SK-N-SH (cell line): ENCODE results near the gene DDX50. TPM values are rescaled to one million over a fixed set of nuclear protein-coding genes. Genes with fewer than 3 reads are reported as not detected.

Experiments
- CTCF ChIA-PET: fragments of 300-600, 350-600 bp; formaldehyde crosslinking; extraction: SDS; loops from one replicate; lab custom pipeline; 2021; lab: Yijun Ruan, JAX
- POLR2A ChIA-PET: fragments of 350-600 bp; sonication (Branson Sonifier 250); formaldehyde crosslinking; extraction: SDS; loops from one replicate; lab custom pipeline; 2020; ENCODE audit warnings: antibody characterized with exemption, inconsistent platforms; lab: Yijun Ruan, JAX
- DNase-seq: peaks from one replicate; pipeline ENCODE4 v3.0.0; 2012
- H2AFZ ChIP-seq: fragments of 200-600 bp; sonication (generic); 2 replicates; pipeline ENCODE4 v1.8.1; 2016; ENCODE audit warnings: antibody characterized with exemption, mild to moderate bottlenecking, low read depth
- H3F3A ChIP-seq: fragments of 200-600 bp; sonication (generic); replicated peaks from 2 replicates; pipeline ENCODE3; 2016; ENCODE audit warnings: antibody characterized with exemption, mild to moderate bottlenecking; ENCODE audit not compliant: insufficient read depth
- H3K27ac ChIP-seq, 2 experiments: fragments of 200-500 bp in 1 of 2; fragments of 200-600 bp in 1 of 2; sonication (Bioruptor generic) in 1 of 2; sonication (generic), shearing (Covaris generic) in 1 of 2; 2 replicates each; pipeline versions ENCODE4 v1.5.1 to v1.6.1; 2014 to 2016; ENCODE audit warnings: low read depth in 2 of 2, inconsistent platforms in 1 of 2, low read length in 1 of 2, mild to moderate bottlenecking in 1 of 2, mixed read lengths in 1 of 2
- H3K27me3 ChIP-seq: fragments of 200-600 bp; sonication (generic), shearing (Covaris generic); 2 replicates; pipeline ENCODE4 v1.6.1; 2016; ENCODE audit warnings: mixed run types; ENCODE audit not compliant: insufficient read depth
- H3K36me3 ChIP-seq, 2 experiments: fragments of 200-500 bp in 1 of 2; fragments of 200-600 bp in 1 of 2; sonication (Bioruptor generic) in 1 of 2; sonication (generic) in 1 of 2; replicated peaks in 1 of 2; 2 replicates each; pipeline versions ENCODE3 to v1.5.1; 2014 to 2016; ENCODE audit warnings: low read length in 1 of 2, mild to moderate bottlenecking in 1 of 2; ENCODE audit not compliant: insufficient read depth in 2 of 2, control insufficient read depth in 1 of 2
- H3K4me1 ChIP-seq, 2 experiments: fragments of 200-500 bp in 1 of 2; fragments of 200-600 bp in 1 of 2; sonication (Bioruptor generic) in 1 of 2; sonication (generic), shearing (Covaris generic) in 1 of 2; 2 replicates each; pipeline versions ENCODE4 v1.5.1 to v1.6.1; 2014 to 2016; ENCODE audit warnings: low read depth in 1 of 2, low read length in 1 of 2, mixed run types in 1 of 2; ENCODE audit not compliant: insufficient read depth in 2 of 2, control insufficient read depth in 1 of 2
- H3K4me2 ChIP-seq: fragments of 200-600 bp; sonication (generic), shearing (Covaris generic); 2 replicates; pipeline ENCODE4 v1.6.1; 2017; ENCODE audit warnings: mixed run types
- H3K4me3 ChIP-seq, 2 experiments: fragments of 200-500 bp in 1 of 2; fragments of 200-600 bp in 1 of 2; sonication (Bioruptor generic) in 1 of 2; sonication (generic), shearing (Covaris generic) in 1 of 2; 2 replicates each; pipeline versions ENCODE4 v1.5.1 to v1.8.1; 2014 to 2016; ENCODE audit warnings: low read depth in 2 of 2, inconsistent platforms in 1 of 2, low read length in 1 of 2, mild to moderate bottlenecking in 1 of 2, mixed read lengths in 1 of 2, moderate library complexity in 1 of 2
- H3K79me2 ChIP-seq: fragments of 200-600 bp; sonication (generic); 2 replicates; pipeline ENCODE4 v1.8.1; 2017; ENCODE audit warnings: mild to moderate bottlenecking; ENCODE audit not compliant: insufficient read depth
- H3K9ac ChIP-seq: fragments of 200-600 bp; sonication (generic); 2 replicates; pipeline ENCODE4 v1.6.1; 2017; ENCODE audit warnings: mixed run types
- H3K9me2 ChIP-seq: fragments of 200-600 bp; sonication (generic); 2 replicates; pipeline ENCODE4 v1.6.1; 2017; ENCODE audit warnings: mixed run types
- H3K9me3 ChIP-seq: fragments of 200-600 bp; sonication (generic); 2 replicates; pipeline ENCODE4 v1.6.1; 2017; ENCODE audit warnings: mixed run types, mild to moderate bottlenecking, moderate library complexity
- H4K20me1 ChIP-seq: fragments of 200-600 bp; sonication (generic); 2 replicates; pipeline ENCODE4 v1.6.1; 2017; ENCODE audit warnings: mild to moderate bottlenecking, mixed run types; ENCODE audit not compliant: insufficient read depth
- EP300 ChIP-seq, 2 experiments: IDR thresholded peaks; 2 replicates each; pipeline versions ENCODE4 v1.4.0 to v1.6.1; 2012; ENCODE audit warnings: borderline replicate concordance in 1 of 2, low read depth in 1 of 2, low read length in 1 of 2
- GATA2 ChIP-seq: sonication (generic); formaldehyde crosslinking; IDR thresholded peaks from 2 replicates; pipeline ENCODE4 v1.5.0; 2020; ENCODE audit warnings: mild to moderate bottlenecking, missing genetic modification reagents
- PBX3 ChIP-seq: IDR thresholded peaks from 2 replicates; pipeline ENCODE4; 2012
- RFX5 ChIP-seq: IDR thresholded peaks from 2 replicates; pipeline ENCODE4 v1.6.1; 2012; ENCODE audit warnings: mild to moderate bottlenecking, improper control_type of control experiment, low read length
- RXRA ChIP-seq: IDR thresholded peaks from 2 replicates; pipeline ENCODE4 v1.4.0; 2012; ENCODE audit warnings: low read depth, mild to moderate bottlenecking, borderline replicate concordance
- SIN3A ChIP-seq: IDR thresholded peaks from 2 replicates; pipeline ENCODE4 v1.6.1; 2012; ENCODE audit warnings: low read depth, mild to moderate bottlenecking, low read length, moderate library complexity, borderline replicate concordance
- TCF12 ChIP-seq: IDR thresholded peaks from 2 replicates; pipeline ENCODE4 v1.4.0; 2012
- USF1 ChIP-seq: IDR thresholded peaks from 2 replicates; pipeline ENCODE4 v1.4.0; 2012; ENCODE audit warnings: low read depth, borderline replicate concordance
- USF2 ChIP-seq: fragments of 150-350 bp; IDR thresholded peaks from 2 replicates; pipeline ENCODE4 v1.6.1; 2017; ENCODE audit warnings: antibody characterized with exemption, low read length, low read depth, borderline replicate concordance
- YY1 ChIP-seq: IDR thresholded peaks from 2 replicates; pipeline ENCODE4 v1.4.0; 2012; ENCODE audit warnings: low read depth, mild to moderate bottlenecking
- WGBS: methylation state at CpG from one replicate; pipeline ENCODE4 v1.1.6; 2017; ENCODE audit warnings: low lambda C conversion rate; 5-methylcytosine and 5-hydroxymethylcytosine counted together
- polyA plus RNA-seq, 3 experiments: library from polyadenylated mRNA; depleted of rRNA; stranded (reverse); fragments of >200 nt; gene quantifications; 2 replicates each; pipeline ENCODE4 v1.2.3, GENCODE V29; 2012
- TF ChIP-seq, protein P1 (sequence below): fragments of 150-350 bp; IDR thresholded peaks from 2 replicates; pipeline ENCODE4 v1.6.1; 2016; ENCODE audit warnings: mild to moderate bottlenecking, low read depth, low read length
- TF ChIP-seq, protein P2 (sequence below): IDR thresholded peaks from 2 replicates; pipeline ENCODE4 v1.4.0; 2012; ENCODE audit warnings: low read depth

The DDX50 gene
- polyA plus RNA-seq, 1 of the 3 experiments (the other 2 are of a cell fraction), result 33.5 TPM

- Histone ChIP-seq H4K20me1 (peaks cover 58% of the 10 kb centered on the region), H3K27ac (no peak overlapping the region), H3K9me2 (no peaks in the 10 kb centered on the region), H3F3A (peaks cover 19% of the 10 kb centered on the region), H3K36me3 (peaks cover 44 to 58% of the 10 kb centered on the region in 2 experiments), H3K4me3 (no peak overlapping the region), H2AFZ (no peak overlapping the region), H3K27me3 (no peaks in the 10 kb centered on the region), H3K4me2 (no peak overlapping the region), H3K9ac (no peak overlapping the region), H3K4me1 (peaks cover 0 to 6% of the 10 kb centered on the region in 2 experiments; a peak in 2 of 4 replicates), H3K79me2 (peaks cover 89% of the 10 kb centered on the region), H3K9me3 (no peaks in the 10 kb centered on the region)
- TF ChIP-seq SIN3A, result no peak
- no peak for TF ChIP-seq GATA2 (CRISPR knock-in tag)
- TF ChIP-seq, protein P1, sequence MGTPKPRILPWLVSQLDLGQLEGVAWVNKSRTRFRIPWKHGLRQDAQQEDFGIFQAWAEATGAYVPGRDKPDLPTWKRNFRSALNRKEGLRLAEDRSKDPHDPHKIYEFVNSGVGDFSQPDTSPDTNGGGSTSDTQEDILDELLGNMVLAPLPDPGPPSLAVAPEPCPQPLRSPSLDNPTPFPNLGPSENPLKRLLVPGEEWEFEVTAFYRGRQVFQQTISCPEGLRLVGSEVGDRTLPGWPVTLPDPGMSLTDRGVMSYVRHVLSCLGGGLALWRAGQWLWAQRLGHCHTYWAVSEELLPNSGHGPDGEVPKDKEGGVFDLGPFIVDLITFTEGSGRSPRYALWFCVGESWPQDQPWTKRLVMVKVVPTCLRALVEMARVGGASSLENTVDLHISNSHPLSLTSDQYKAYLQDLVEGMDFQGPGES, result no peak
- no peak for TF ChIP-seq YY1
- no peak for TF ChIP-seq USF2
- TF ChIP-seq USF1, result no peak
- TF ChIP-seq RXRA, result no peak
- 91% methylated on average over 4 of the region's 4 CpGs for WGBS
- no peak for DNase-seq
- POLR2A ChIA-PET, result no interaction called here
- CTCF ChIA-PET, result no interaction called here
Measured at GRCh38 chr10:68959695-68960527, 58.8 kb downstream of the DDX50 start.

GRCh38 chr10:68963151-68963550, 62.0 kb downstream of the DDX50 start:
- POLR2A ChIA-PET, result no interaction called here
- no peak overlapping the region for H3K27ac ChIP-seq
- CTCF ChIA-PET, result interaction anchor here (1.2 kb wide), 1 partner anchor 18 kb away, joined by 4 read pairs; no protein-coding TSS in a partner anchor
- peaks cover 0 to 4% of the 10 kb centered on the region in 2 experiments; a peak in 2 of 4 replicates for H3K4me1 ChIP-seq
- WGBS, result 94% methylated on average over 4 of the region's 4 CpGs
- H3K36me3 ChIP-seq, result peaks cover 71 to 88% of the 10 kb centered on the region in 2 experiments
- H3K27me3 ChIP-seq, result no peaks in the 10 kb centered on the region
- no peak for DNase-seq
- TF ChIP-seq TCF12, result no peak
- no peak for TF ChIP-seq YY1
- TF ChIP-seq PBX3, result no peak
- no peak for TF ChIP-seq RXRA
- TF ChIP-seq, protein P2, sequence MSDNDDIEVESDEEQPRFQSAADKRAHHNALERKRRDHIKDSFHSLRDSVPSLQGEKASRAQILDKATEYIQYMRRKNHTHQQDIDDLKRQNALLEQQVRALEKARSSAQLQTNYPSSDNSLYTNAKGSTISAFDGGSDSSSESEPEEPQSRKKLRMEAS, result no peak
- TF ChIP-seq RFX5, result no peak
- no peak for TF ChIP-seq EP300 (IDR thresholded peaks at IDR 0.05; ENCODE audit: borderline replicate concordance in 1 of 2, low read depth in 1 of 2, low read length in 1 of 2)
- H3F3A ChIP-seq, result peaks cover 3% of the 10 kb centered on the region
- H3K4me2 ChIP-seq, result no peak overlapping the region
- H3K9ac ChIP-seq, result no peak overlapping the region
- no peaks in the 10 kb centered on the region for H3K9me2 ChIP-seq
- H3K4me3 ChIP-seq, result no peak overlapping the region
- no peak overlapping the region for H2AFZ ChIP-seq
- peaks cover 47% of the 10 kb centered on the region for H4K20me1 ChIP-seq
- H3K79me2 ChIP-seq, result peaks cover 97% of the 10 kb centered on the region
- H3K9me3 ChIP-seq, result no peaks in the 10 kb centered on the region
